Measurements from ENCODE around the gene CBY3. TPM values are rescaled to one million over a fixed set of nuclear protein-coding genes. Genes with fewer than 3 reads are reported as not detected.

The CBY3 gene
- total and polyA plus RNA-seq, 2 of the 13 experiments (the other 11 are each of a cell fraction or from before 2014, with no cell fraction given): not detected

- TF ChIP-seq ARID4A (CRISPR knock-in tag; IDR thresholded peaks at IDR 0.05; ENCODE audit: borderline replicate concordance): peak; percentile 90
- TF ChIP-seq ZNF556 (CRISPR knock-in tag; IDR thresholded peaks at IDR 0.05; ENCODE audit: borderline replicate concordance): peak; percentile 77; the same call in 1 of the 2 replicates
- no peak for TF ChIP-seq GPN1 (CRISPR knock-in tag; IDR thresholded peaks at IDR 0.05; ENCODE audit: borderline replicate concordance)
- TF ChIP-seq U2AF1 (optimal IDR thresholded peaks at IDR 0.05; ENCODE audit: low read depth, low read length): no peak
- TF ChIP-seq CENPX (CRISPR knock-in tag; IDR thresholded peaks at IDR 0.05): no peak
- peak; percentile 63; the same call in 1 of the 2 replicates for TF ChIP-seq GATA4 (IDR thresholded peaks at IDR 0.05; ENCODE audit: borderline replicate concordance, low read depth)
- no peak for TF ChIP-seq RAD51 (IDR thresholded peaks at IDR 0.05; ENCODE audit: borderline replicate concordance)
- peak; percentile 90 for TF ChIP-seq ZNF777 (CRISPR knock-in tag; IDR thresholded peaks at IDR 0.05)
- 0 out of 2 replicates have a peak, but pooled peaks have one; percentile 67 for TF ChIP-seq HNRNPL (IDR thresholded peaks at IDR 0.05; ENCODE audit: low read depth, low read length)
- no peak for TF ChIP-seq RERE (CRISPR knock-in tag; IDR thresholded peaks at IDR 0.05; ENCODE audit: low read depth)
Observed at GRCh38 chr5:179678223-179679013, 2.4 kb downstream of the CBY3 start (continued).

Data from HepG2 (cell line).